ENCODE results near the gene SPOPL. TPM values are rescaled to one million over a fixed set of nuclear protein-coding genes. Genes with fewer than 3 reads are reported as not detected.

The SPOPL gene
- total RNA-seq, 2 donors from 2014 or later = 19.7 to 24.9 TPM

DNA sequence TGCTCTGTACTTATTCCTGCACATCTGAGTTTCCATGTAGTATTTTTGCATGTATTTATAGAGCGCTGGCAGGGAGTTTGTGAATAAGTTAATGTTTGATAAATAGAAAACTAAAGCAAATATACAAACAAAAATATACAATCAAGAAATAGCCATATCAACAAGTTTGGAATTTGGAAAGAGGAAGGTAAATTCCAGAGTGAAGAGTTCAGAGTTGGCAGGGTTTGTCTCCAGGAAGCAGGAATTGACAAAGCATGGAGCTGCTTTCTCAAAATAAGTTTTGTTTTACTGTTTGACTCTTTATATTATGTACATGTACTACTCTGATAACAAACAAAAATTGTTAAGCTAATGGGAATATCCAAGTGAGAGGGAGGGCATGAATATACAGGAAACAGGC lies 80.3 kb downstream of the SPOPL start:
- intact Hi-C loops (cut with DNase I) = no loop called here
- DNase-seq (ENCODE audit: low spot score) = no peak
- no peaks in the 10 kb centered on the region for H3K9me3 ChIP-seq
- H3K27me3 ChIP-seq (replicated peaks; ENCODE audit: insufficient read depth) = no peaks in the 10 kb centered on the region
- TF ChIP-seq POLR2A (IDR thresholded peaks at IDR 0.05) (no peak), POLR2AphosphoS5 (IDR thresholded peaks at IDR 0.05) (no peak)
- TF ChIP-seq, protein P1, sequence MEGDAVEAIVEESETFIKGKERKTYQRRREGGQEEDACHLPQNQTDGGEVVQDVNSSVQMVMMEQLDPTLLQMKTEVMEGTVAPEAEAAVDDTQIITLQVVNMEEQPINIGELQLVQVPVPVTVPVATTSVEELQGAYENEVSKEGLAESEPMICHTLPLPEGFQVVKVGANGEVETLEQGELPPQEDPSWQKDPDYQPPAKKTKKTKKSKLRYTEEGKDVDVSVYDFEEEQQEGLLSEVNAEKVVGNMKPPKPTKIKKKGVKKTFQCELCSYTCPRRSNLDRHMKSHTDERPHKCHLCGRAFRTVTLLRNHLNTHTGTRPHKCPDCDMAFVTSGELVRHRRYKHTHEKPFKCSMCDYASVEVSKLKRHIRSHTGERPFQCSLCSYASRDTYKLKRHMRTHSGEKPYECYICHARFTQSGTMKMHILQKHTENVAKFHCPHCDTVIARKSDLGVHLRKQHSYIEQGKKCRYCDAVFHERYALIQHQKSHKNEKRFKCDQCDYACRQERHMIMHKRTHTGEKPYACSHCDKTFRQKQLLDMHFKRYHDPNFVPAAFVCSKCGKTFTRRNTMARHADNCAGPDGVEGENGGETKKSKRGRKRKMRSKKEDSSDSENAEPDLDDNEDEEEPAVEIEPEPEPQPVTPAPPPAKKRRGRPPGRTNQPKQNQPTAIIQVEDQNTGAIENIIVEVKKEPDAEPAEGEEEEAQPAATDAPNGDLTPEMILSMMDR (IDR thresholded peaks at IDR 0.05) = no peak
- no peaks in the 10 kb centered on the region for H3K36me3 ChIP-seq
- WGBS = 98% methylated on average over 1 of the region's 1 CpG
- H3K4me1 ChIP-seq (replicated peaks) = no peaks in the 10 kb centered on the region
- no peak overlapping the region for H3K4me3 ChIP-seq
- H3K27ac ChIP-seq = no peak overlapping the region

DNA sequence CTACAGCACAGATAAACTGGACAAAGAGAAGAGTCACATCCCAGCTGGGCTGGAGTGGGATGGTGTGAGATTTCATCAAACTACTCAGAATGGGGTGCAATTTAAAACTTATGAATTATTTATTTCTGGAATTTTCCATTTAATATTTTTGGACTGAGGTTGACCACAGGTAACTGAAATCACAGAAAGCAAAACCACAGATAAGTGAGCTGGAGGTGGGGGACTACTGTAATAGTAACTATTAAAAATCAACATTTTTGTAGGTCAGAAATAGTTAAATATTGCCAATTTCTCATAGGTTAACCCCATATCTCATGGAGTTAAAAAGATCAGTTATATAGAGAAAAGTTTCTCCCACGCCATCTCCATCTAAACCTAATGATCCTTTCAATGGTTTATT lies 88.1 kb downstream of the SPOPL start:
- H3K4me1 ChIP-seq (replicated peaks) = no peaks in the 10 kb centered on the region
- H3K9me3 ChIP-seq = no peaks in the 10 kb centered on the region
- no peak for DNase-seq (ENCODE audit: low spot score)
- no peaks in the 10 kb centered on the region for H3K36me3 ChIP-seq
- intact Hi-C loops (cut with DNase I) = no loop called here
- TF ChIP-seq, protein P1 (IDR thresholded peaks at IDR 0.05) = no peak
- TF ChIP-seq POLR2A (IDR thresholded peaks at IDR 0.05) = no peak
- TF ChIP-seq POLR2AphosphoS5 (IDR thresholded peaks at IDR 0.05) = no peak
- H3K4me3 ChIP-seq = no peak overlapping the region
- no peak overlapping the region for H3K27ac ChIP-seq
- WGBS = 92% methylated on average over 1 of the region's 1 CpG
- H3K27me3 ChIP-seq (replicated peaks; ENCODE audit: insufficient read depth) = no peaks in the 10 kb centered on the region

DNA sequence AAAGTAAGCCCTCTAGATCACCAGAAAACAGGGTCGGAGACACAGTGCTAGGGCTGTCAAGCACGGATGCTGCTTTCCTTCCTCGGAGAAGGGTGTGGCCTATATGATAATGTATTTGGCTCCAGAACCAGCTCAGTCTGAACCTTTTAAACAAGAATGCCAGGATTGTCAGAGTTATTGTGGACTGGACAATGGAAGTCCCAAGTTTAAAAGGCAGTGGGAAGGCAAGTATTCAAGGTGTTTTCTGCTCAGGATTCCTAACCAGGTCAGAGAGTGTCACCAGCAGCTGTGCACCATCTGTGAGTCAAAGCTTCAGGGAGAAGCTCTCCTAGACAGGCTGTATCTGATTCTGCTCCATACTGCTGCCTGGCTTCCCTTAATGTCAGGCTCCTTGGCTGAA lies 94.8 kb downstream of the SPOPL start:
- TF ChIP-seq POLR2AphosphoS5 (IDR thresholded peaks at IDR 0.05) = no peak
- no peak for TF ChIP-seq POLR2A (IDR thresholded peaks at IDR 0.05)
- TF ChIP-seq, protein P1 (IDR thresholded peaks at IDR 0.05) = no peak
- no peak overlapping the region for H3K27ac ChIP-seq
- DNase-seq (ENCODE audit: low spot score) = no peak
- no peaks in the 10 kb centered on the region for H3K9me3 ChIP-seq
- WGBS = 68% methylated on average over 3 of the region's 3 CpGs
- H3K4me1 ChIP-seq (replicated peaks) = no peaks in the 10 kb centered on the region
- no peaks in the 10 kb centered on the region for H3K27me3 ChIP-seq (replicated peaks; ENCODE audit: insufficient read depth)
- H3K4me3 ChIP-seq = no peak overlapping the region
- H3K36me3 ChIP-seq = no peaks in the 10 kb centered on the region
- intact Hi-C loops (cut with DNase I) = no loop called here

DNA sequence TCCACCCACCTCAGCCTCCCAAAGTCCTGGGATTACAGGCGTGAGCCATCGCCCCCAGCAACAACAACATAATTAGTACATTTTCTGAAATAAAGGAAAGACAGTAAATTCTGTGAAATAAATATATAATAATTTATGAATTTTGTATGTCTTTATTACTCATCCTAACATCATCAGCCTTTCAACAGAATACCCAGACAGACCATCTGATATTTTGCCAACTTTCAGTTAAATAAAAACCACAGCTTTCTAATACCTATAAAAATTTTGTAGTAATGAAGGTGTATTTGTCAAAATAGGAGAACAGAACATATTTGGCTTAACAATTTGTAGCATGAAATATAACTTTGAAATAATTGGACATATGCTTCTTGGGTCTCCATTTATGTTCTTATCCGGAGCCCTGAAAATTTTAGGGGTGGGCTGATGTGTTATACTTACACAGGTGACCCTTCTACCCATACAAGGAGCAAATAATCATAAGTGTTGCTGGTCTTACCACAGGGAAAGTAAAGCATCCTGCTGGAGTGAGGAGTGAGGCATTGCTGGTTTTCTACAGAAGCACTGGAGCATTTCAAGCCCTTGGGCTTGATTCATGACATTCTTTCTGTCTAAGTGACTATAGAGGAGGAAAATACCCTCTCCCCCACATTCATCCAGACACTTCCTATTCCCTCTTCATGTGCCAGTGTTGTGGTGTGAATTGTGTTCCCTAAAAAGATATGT lies 99.3 kb downstream of the SPOPL start:
- Histone ChIP-seq H3K4me3 (no peak overlapping the region), H3K36me3 (no peaks in the 10 kb centered on the region), H3K27ac (no peak overlapping the region), H3K9me3 (no peaks in the 10 kb centered on the region), H3K27me3 (replicated peaks; ENCODE audit: insufficient read depth) (no peaks in the 10 kb centered on the region), H3K4me1 (replicated peaks) (no peaks in the 10 kb centered on the region)
- intact Hi-C loops (cut with DNase I) = no loop called here
- no peak for DNase-seq (ENCODE audit: low spot score)
- 93% methylated on average over 3 of the region's 3 CpGs for WGBS
- TF ChIP-seq POLR2A (IDR thresholded peaks at IDR 0.05) (no peak), POLR2AphosphoS5 (IDR thresholded peaks at IDR 0.05) (no peak)
- TF ChIP-seq, protein P1 (IDR thresholded peaks at IDR 0.05) = no peak
